ENCODE data around the gene HES7.
A peak's percentile ranks its signal among the peaks of the same experiment; 100 is the strongest.

Gene HES7

DNA sequence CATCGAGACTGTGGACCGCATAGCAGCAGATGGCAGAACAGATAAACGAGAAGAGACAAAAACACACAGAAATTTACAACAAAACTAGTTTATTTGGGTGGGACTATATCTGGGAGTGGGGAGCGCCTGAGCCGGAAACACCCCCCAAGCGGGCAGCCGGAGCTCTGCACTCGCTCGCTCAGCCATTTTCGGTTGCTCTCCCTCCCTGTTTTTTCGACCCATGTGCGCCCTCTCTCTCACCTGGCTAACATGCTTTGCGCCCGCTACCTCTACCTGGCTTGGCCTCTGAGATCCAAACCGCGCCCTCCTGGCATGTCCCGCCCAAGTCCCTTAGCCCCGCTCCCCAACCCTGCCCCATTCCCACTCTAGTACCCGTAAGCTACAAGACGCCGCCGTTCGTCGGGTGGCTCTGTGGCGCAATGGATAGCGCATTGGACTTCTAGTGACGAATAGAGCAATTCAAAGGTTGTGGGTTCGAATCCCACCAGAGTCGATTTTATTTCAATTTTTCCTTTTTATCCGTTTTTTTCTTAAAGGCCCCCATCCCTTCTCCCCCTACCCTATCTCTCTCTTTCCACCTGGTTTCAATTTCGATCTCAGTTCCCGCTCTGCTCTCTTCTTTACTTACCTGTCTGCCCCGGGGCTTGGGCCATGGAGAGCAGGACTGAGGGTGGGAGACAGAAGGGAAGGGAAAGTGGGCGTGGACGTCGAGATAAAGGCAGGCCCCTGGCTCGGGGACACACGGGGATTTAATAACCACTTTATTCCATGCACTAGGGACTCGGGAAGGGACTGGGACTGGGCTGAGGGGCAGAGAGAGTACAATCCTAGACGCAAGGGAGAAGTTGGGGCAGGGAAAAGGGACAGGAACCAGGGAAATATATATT is 3.1 kb downstream of the HES7 start:
- Histone ChIP-seq H3K27ac (ENCODE audit: low read length) (no peak overlapping the region), H3K4me1 (ENCODE audit: control insufficient read depth, insufficient read depth, low read length) (0 out of 2 replicates have a peak, but pooled peaks cover 3% of the 10 kb centered on the region), H3K9me3 (ENCODE audit: control insufficient read depth, insufficient read depth, low read length) (no peaks in the 10 kb centered on the region), H3K4me3 (ENCODE audit: low read length) (peak overlapping the region; percentile 74; the same call in 1 of the 2 replicates), H3K27me3 (ENCODE audit: control insufficient read depth, insufficient read depth, low read length) (peaks cover 44% of the 10 kb centered on the region), H3K36me3 (ENCODE audit: control insufficient read depth, insufficient read depth, low read length) (no peaks in the 10 kb centered on the region; the same call in 1 of the 2 replicates)
- no CpG with 5 or more reads among the region's 40 CpGs for WGBS (ENCODE audit: insufficient coverage, insufficient read length)
- no peak for DNase-seq (ENCODE audit: low read depth, low spot score)

DNA sequence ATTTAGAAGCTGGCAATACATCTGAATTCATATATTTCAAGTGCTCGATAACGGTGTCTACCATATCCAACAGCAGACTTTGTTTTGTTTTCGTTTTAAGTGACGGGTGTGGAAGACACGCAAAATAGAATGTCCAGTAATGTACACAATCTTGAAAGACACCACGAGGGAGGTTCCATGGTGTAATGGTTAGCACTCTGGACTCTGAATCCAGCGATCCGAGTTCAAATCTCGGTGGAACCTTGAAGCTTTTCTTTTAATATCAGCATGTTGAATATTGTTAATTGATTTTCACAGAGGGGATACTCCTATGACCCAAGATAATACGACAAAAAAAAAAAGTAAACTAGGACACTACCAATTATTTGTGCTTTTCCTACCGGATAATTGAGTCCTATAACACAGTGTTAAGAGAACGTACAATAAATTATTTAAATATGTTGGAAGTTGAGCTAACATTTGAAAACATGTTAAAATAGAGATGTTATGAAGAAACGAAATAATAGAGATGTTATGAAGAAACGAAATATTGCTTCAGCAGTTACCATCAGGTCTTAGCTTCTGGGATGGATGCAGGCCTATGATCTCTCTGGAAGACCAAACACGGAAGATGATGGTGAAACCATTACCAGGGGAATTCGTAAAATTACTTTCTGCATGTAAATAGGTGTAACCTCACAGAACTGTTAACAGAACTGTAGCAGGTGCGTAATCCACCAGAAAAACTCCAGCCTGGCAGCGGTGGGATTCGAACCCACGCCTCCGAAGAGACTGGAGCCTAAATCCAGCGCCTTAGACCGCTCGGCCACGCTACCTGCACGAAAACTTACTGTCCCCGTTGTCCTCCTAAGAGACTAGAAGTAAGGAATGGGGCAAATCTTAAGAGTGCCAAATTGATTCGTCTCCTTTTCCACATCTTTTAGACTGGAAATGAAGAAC is 4.1 kb downstream of the HES7 start:
- Histone ChIP-seq H3K4me1 (ENCODE audit: control insufficient read depth, insufficient read depth, low read length) (0 out of 2 replicates have a peak, but pooled peaks cover 2% of the 10 kb centered on the region), H3K9me3 (ENCODE audit: control insufficient read depth, insufficient read depth, low read length) (no peaks in the 10 kb centered on the region), H3K27me3 (ENCODE audit: control insufficient read depth, insufficient read depth, low read length) (peaks cover 39% of the 10 kb centered on the region), H3K36me3 (ENCODE audit: control insufficient read depth, insufficient read depth, low read length) (no peaks in the 10 kb centered on the region; the same call in 1 of the 2 replicates), H3K4me3 (ENCODE audit: low read length) (peak overlapping the region; percentile 74; the same call in 1 of the 2 replicates), H3K27ac (ENCODE audit: low read length) (no peak overlapping the region)
- WGBS (ENCODE audit: insufficient coverage, insufficient read length), result no CpG with 5 or more reads among the region's 28 CpGs
- DNase-seq (ENCODE audit: low read depth, low spot score), result no peak

DNA sequence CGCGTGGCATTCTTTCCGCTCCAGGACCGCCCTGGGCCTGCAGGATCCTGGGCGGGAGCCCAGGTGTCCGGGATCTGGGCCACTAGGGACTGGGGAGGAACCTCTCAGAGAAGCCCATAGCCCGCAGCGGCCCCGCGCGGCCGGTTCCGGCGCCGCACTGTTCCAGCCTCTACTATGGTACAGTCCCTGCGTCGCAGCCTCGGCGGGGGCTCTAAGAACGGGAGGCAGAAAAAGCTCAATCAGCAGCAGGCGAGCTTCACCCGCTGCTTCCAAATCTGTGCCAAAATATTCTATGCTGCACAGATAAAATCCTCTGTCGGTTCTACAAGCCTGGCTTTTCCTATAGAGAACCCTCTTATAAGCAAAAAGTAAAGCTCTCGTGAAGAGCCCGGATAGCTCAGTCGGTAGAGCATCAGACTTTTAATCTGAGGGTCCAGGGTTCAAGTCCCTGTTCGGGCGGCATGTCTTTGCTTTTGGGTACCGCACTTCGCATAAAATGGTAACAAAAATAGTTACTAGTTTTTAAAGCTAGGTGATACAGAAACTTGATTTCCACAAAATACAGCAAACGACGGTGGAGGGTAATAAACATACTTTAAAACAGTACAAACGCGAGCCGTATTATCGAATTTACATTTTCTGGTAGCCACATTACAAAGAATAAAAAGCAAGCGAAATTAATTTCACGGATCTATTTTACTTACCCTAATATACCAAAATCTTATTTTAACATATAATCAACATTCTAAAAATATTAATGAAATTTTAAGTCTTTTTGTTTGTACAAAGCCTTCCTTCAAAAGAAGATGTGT is 4.9 kb downstream of the HES7 start:
- peak overlapping the region; percentile 90; the same call in 1 of the 2 replicates for H3K4me3 ChIP-seq (ENCODE audit: low read length)
- no peak for DNase-seq (ENCODE audit: low read depth, low spot score)
- no peaks in the 10 kb centered on the region for H3K9me3 ChIP-seq (ENCODE audit: control insufficient read depth, insufficient read depth, low read length)
- H3K27ac ChIP-seq (ENCODE audit: low read length), result no peak overlapping the region
- peaks cover 31% of the 10 kb centered on the region for H3K27me3 ChIP-seq (ENCODE audit: control insufficient read depth, insufficient read depth, low read length)
- H3K36me3 ChIP-seq (ENCODE audit: control insufficient read depth, insufficient read depth, low read length), result no peaks in the 10 kb centered on the region; the same call in 1 of the 2 replicates
- whole genome bisulfite sequencing (ENCODE audit: insufficient coverage, insufficient read length), result 100% methylated on average over 2 of the region's 38 CpGs
- no peaks in the 10 kb centered on the region for H3K4me1 ChIP-seq (ENCODE audit: control insufficient read depth, insufficient read depth, low read length)

DNA sequence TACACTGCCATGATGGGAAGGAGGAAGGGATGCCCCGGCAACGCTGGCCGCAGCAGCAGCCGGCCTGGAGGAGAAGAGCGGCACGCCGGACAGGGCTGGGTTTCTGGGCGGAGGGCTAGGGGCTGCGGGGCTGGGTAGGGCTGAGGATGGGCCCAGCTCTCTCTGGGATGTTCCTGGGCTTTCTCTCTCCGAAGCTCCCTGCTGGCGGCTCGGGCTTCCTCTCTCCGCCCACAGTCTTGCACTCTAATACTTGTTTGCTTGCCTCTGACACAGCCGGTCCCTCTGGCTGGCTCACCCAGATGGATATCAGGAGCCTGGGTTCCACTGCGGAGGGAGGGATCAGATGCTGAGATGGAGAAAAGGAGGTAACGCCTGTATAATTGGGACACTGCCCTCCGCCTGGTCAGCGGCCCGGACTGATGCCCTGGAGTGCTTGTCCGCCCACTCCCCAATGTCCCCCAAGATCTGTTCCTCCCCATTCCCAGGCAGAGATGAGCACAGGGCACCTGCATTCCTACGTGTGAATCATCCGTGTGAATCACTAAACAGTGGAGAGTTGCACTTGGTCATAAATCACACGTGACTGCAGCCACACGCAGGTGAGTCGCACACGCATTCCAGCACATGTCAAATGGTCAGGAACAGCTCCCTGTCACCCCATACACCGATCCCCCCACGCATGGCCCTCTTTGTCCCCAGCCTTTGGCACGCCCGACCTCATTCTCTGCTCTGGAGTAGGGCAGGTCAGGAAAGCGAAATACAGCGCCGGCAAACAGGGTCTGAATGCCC is 5.7 kb downstream of the HES7 start, which contains the start of gene ALOXE3:
TSS of gene ALOXE3 (minus strand) at position 535 of the 789 bp plus-strand sequence. CDS start at position 11, 524 bp downstream.
- no peak within 1 kb of the TSS for H3K27ac ChIP-seq (ENCODE audit: low read length)
- no CpG with 5 or more reads among the region's 33 CpGs for WGBS (ENCODE audit: insufficient coverage, insufficient read length)

DNA sequence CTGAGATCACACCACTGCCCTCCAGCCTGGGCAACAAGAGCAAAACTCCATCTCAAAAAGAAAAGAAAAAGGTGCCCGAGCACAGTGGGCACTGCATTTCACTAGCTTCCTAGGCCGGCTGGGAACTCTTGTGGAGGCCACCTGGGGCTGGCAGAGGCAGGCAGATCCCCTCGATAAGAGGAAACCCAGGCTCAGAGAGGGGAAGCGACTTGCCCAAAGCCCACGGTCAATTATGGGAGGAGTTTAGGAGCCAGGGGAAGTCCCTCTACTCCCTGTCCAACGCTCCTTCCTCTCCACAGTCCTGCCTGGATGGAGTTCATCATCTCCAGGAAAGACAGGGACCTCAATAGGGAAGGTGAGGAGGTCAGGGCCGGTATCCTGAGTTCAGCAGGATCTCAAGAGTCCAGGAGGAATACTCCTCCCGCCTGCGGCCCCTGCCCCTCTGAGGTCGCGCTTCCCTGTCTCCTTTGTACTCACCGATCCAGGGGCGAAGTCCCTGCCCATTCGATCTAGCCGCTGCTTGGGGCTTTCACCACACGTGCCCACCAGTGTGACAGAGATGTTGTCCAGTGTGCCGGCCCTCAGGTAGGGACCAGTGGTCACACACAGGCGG is 6.4 kb downstream of the HES7 start:
- no peaks in the 10 kb centered on the region; the same call in 1 of the 2 replicates for H3K36me3 ChIP-seq (ENCODE audit: control insufficient read depth, insufficient read depth, low read length)
- H3K4me3 ChIP-seq (ENCODE audit: low read length), result peak overlapping the region; percentile 90; the same call in 1 of the 2 replicates
- H3K4me1 ChIP-seq (ENCODE audit: control insufficient read depth, insufficient read depth, low read length), result no peaks in the 10 kb centered on the region
- no peak overlapping the region for H3K27ac ChIP-seq (ENCODE audit: low read length)
- DNase-seq (ENCODE audit: low read depth, low spot score), result no peak
- peaks cover 16% of the 10 kb centered on the region; the same call in 1 of the 2 replicates for H3K27me3 ChIP-seq (ENCODE audit: control insufficient read depth, insufficient read depth, low read length)
- no peaks in the 10 kb centered on the region for H3K9me3 ChIP-seq (ENCODE audit: control insufficient read depth, insufficient read depth, low read length)
- WGBS (ENCODE audit: insufficient coverage, insufficient read length), result no CpG with 5 or more reads among the region's 18 CpGs

More for the DNA sequence above, 5.7 kb downstream of the HES7 start, which contains the start of gene ALOXE3:
- H3K9me3 ChIP-seq (ENCODE audit: control insufficient read depth, insufficient read depth, low read length), result no peaks in the 10 kb centered on the region
- H3K36me3 ChIP-seq (ENCODE audit: control insufficient read depth, insufficient read depth, low read length), result no peaks in the 10 kb centered on the region; the same call in 1 of the 2 replicates
- DNase-seq (ENCODE audit: low read depth, low spot score), result no peak
- no peaks in the 10 kb centered on the region for H3K4me1 ChIP-seq (ENCODE audit: control insufficient read depth, insufficient read depth, low read length)
- H3K27me3 ChIP-seq (ENCODE audit: control insufficient read depth, insufficient read depth, low read length), result peaks cover 23% of the 10 kb centered on the region
- peak within 1 kb of the TSS; percentile 90; the same call in 1 of the 2 replicates for H3K4me3 ChIP-seq (ENCODE audit: low read length)

DNA sequence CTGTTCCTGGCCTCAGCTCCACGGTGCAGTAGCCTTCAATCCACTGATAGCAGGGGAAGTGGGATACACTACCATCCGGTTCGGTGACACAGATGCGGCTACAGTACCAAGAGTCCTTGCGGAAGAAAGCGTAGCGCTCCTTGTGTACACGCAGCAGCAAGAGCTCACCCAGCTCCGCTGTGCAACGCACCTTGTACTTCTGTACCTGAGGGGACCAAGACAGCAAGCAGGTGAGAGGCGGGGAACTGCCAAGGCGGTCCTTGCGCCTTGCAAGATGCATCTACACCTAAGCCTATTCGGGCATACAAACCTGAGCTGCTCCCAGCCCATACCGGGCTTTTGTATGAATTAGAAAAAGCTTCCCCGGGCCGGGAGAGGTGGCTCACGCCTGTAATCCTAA is 7.1 kb downstream of the HES7 start:
- Histone ChIP-seq H3K36me3 (ENCODE audit: control insufficient read depth, insufficient read depth, low read length) (no peaks in the 10 kb centered on the region; the same call in 1 of the 2 replicates), H3K9me3 (ENCODE audit: control insufficient read depth, insufficient read depth, low read length) (no peaks in the 10 kb centered on the region), H3K4me1 (ENCODE audit: control insufficient read depth, insufficient read depth, low read length) (no peaks in the 10 kb centered on the region), H3K27me3 (ENCODE audit: control insufficient read depth, insufficient read depth, low read length) (peaks cover 13% of the 10 kb centered on the region; the same call in 1 of the 2 replicates), H3K27ac (ENCODE audit: low read length) (no peak overlapping the region), H3K4me3 (ENCODE audit: low read length) (no peak overlapping the region)
- WGBS (ENCODE audit: insufficient coverage, insufficient read length), result no CpG with 5 or more reads among the region's 18 CpGs
- DNase-seq (ENCODE audit: low read depth, low spot score), result no peak

DNA sequence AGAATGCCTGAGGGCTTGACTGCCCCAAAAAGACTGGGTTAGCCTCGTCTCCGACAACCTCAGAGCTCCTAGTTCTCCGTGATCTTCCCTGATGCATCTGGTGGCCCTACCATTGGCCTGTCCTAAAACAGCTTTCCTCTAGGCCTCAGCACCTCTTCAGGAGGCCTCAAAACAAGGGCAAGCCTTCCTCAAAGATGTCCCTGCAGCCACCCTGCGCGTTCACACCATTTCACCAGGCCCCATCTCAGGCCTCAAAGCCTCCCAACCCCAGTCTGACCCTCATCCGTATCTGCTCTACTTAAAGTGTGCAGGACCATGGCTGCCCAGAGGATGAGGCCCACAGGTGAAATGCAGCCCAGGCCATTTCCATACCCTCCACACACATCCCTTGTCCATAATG is 13.0 kb downstream of the HES7 start:
- H3K27me3 ChIP-seq (ENCODE audit: control insufficient read depth, insufficient read depth, low read length), result peaks cover 3% of the 10 kb centered on the region; the same call in 1 of the 2 replicates
- no peak overlapping the region for H3K27ac ChIP-seq (ENCODE audit: low read length)

GRCh38 chr17:8110456-8110804 is 13.5 kb downstream of the HES7 start:
- Histone ChIP-seq H3K27ac (ENCODE audit: low read length) (no peak overlapping the region), H3K36me3 (ENCODE audit: control insufficient read depth, insufficient read depth, low read length) (no peaks in the 10 kb centered on the region; the same call in 1 of the 2 replicates), H3K4me3 (ENCODE audit: low read length) (no peak overlapping the region), H3K27me3 (ENCODE audit: control insufficient read depth, insufficient read depth, low read length) (peaks cover 3% of the 10 kb centered on the region; the same call in 1 of the 2 replicates), H3K9me3 (ENCODE audit: control insufficient read depth, insufficient read depth, low read length) (no peaks in the 10 kb centered on the region), H3K4me1 (ENCODE audit: control insufficient read depth, insufficient read depth, low read length) (0 out of 2 replicates have a peak, but pooled peaks cover 1% of the 10 kb centered on the region)
- WGBS (ENCODE audit: insufficient coverage, insufficient read length), result no CpG with 5 or more reads among the region's 10 CpGs
- DNase-seq (ENCODE audit: low read depth, low spot score), result no peak

More for the DNA sequence above, 13.0 kb downstream of the HES7 start:
- 0 out of 2 replicates have a peak, but pooled peaks cover 1% of the 10 kb centered on the region for H3K4me1 ChIP-seq (ENCODE audit: control insufficient read depth, insufficient read depth, low read length)
- WGBS (ENCODE audit: insufficient coverage, insufficient read length), result no CpG with 5 or more reads among the region's 6 CpGs
- H3K4me3 ChIP-seq (ENCODE audit: low read length), result no peak overlapping the region
- no peaks in the 10 kb centered on the region; the same call in 1 of the 2 replicates for H3K36me3 ChIP-seq (ENCODE audit: control insufficient read depth, insufficient read depth, low read length)
- no peak for DNase-seq (ENCODE audit: low read depth, low spot score)
- no peaks in the 10 kb centered on the region for H3K9me3 ChIP-seq (ENCODE audit: control insufficient read depth, insufficient read depth, low read length)

All from iPS DF 6.9 (cell line).